Adrenal gland (tissue), 5 donors: ENCODE results near the gene MAPKAP1.

Experiments used
- POLR2A ChIP-seq, 2 donors: fragments of 450-650 bp; IDR thresholded peaks; one replicate each; pipeline ENCODE4 v1.6.1; 2017; ENCODE audit warnings: antibody characterized with exemption in 2 of 2, mild to moderate bottlenecking in 2 of 2, moderate library complexity in 1 of 2
- TF ChIP-seq, protein P1 (sequence below), 6 experiments: fragments of 450-650 bp in 4 of 6; fragments of 200-600 bp in 2 of 6; sonication (generic) in 1 of 6; IDR thresholded peaks; 1 replicate in 5 of 6; 2 replicates in 1 of 6; pipeline versions ENCODE4 v1.5.1 to v1.8.0; 2016 to 2021; ENCODE audit warnings: antibody characterized with exemption in 6 of 6, mild to moderate bottlenecking in 2 of 6, moderate library complexity in 1 of 6
- donor health status: DM: no; HTN: no; CAD: no.

DNA sequence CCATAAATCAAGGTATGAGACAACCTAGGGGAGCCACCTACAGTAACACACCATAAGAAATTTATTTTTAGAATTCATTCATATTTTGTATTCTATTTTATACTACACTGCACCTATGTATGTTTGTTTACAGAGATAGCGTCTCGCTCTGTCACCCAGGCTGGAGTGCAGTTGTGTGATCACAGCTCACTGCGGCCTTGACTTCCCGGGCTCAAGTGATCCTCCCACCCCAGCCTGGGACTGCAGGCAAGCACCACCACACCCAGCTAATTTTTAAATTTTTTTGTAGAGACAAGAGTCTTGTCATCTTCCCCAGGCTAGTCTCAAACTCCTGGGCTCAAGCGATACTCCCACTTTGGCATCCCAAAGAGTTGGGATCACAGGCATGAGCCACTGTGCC lies 25.4 kb downstream of the MAPKAP1 start:
- TF ChIP-seq, protein P1, sequence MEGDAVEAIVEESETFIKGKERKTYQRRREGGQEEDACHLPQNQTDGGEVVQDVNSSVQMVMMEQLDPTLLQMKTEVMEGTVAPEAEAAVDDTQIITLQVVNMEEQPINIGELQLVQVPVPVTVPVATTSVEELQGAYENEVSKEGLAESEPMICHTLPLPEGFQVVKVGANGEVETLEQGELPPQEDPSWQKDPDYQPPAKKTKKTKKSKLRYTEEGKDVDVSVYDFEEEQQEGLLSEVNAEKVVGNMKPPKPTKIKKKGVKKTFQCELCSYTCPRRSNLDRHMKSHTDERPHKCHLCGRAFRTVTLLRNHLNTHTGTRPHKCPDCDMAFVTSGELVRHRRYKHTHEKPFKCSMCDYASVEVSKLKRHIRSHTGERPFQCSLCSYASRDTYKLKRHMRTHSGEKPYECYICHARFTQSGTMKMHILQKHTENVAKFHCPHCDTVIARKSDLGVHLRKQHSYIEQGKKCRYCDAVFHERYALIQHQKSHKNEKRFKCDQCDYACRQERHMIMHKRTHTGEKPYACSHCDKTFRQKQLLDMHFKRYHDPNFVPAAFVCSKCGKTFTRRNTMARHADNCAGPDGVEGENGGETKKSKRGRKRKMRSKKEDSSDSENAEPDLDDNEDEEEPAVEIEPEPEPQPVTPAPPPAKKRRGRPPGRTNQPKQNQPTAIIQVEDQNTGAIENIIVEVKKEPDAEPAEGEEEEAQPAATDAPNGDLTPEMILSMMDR (IDR thresholded peaks at IDR 0.05) = no peak
- no peak for TF ChIP-seq POLR2A (IDR thresholded peaks at IDR 0.05)
